PC-3 (cell line): ENCODE measurements around the gene AFF2. TPM values are rescaled to one million over a fixed set of nuclear protein-coding genes. Genes with fewer than 3 reads are reported as not detected.

Source experiments
- ATAC-seq: fragments of 200-7000 bp; cut with Tn5 transposase; 2 replicates; pipeline ENCODE4 v1.9.1; 2020; ENCODE audit warnings: mild to moderate bottlenecking, moderate library complexity
- BruUV-seq: library from RNA; stranded (reverse); fragments of 400-500 nt; replicated peaks from 2 replicates; lab custom pipeline; 2021; lab: Mats Ljungman, UMichigan
- CTCF ChIA-PET: fragments of 300-600 bp; sonication (Branson Sonifier 250); formaldehyde crosslinking; loops from one replicate; lab custom pipeline; 2022; ENCODE audit warnings: antibody characterized with exemption; lab: Charles Lee
- POLR2A ChIA-PET: fragments of 300-600 bp; sonication (Branson Sonifier 250); formaldehyde crosslinking; loops from one replicate; lab custom pipeline; 2022; ENCODE audit warnings: antibody characterized with exemption; ENCODE audit not compliant: unreplicated experiment; lab: Charles Lee
- DNase-seq: peaks from one replicate; pipeline ENCODE4 v3.0.0-alpha.2; 2015
- H2AFZ ChIP-seq: fragments of 300-600 bp; sonication (generic); 2 replicates; pipeline ENCODE4 v1.6.0; 2016; ENCODE audit warnings: antibody characterized with exemption, low read length
- H3F3A ChIP-seq: fragments of 300-600 bp; sonication (generic); one replicate; pipeline ENCODE4 v1.6.0; 2017; ENCODE audit warnings: antibody characterized with exemption, low read length, control low read depth, mild to moderate bottlenecking; ENCODE audit not compliant: unreplicated experiment
- H3K27ac ChIP-seq: fragments of 300-600 bp; sonication (generic); 2 replicates; pipeline ENCODE4 v1.5.1; 2016; ENCODE audit warnings: mild to moderate bottlenecking, low read length
- H3K27me3 ChIP-seq: fragments of 300-600 bp; sonication (generic); 2 replicates; pipeline ENCODE4 v1.6.1; 2016; ENCODE audit warnings: low read length, mixed read lengths
- H3K36me3 ChIP-seq: fragments of 300-600 bp; sonication (generic); 2 replicates; pipeline ENCODE4 v1.6.1; 2016; ENCODE audit warnings: low read depth, mixed run types, low read length, mixed read lengths
- H3K4me1 ChIP-seq: fragments of 300-600 bp; sonication (generic); 2 replicates; pipeline ENCODE4 v1.5.1; 2016; ENCODE audit warnings: low read length; ENCODE audit not compliant: insufficient read depth
- H3K4me2 ChIP-seq: fragments of 300-600 bp; sonication (generic); 2 replicates; pipeline ENCODE4 v1.6.0; 2016; ENCODE audit warnings: low read length
- H3K4me3 ChIP-seq: fragments of 300-600 bp; sonication (generic); 2 replicates; pipeline ENCODE4 v1.5.1; 2016; ENCODE audit warnings: mild to moderate bottlenecking, low read length, mixed read lengths
- H3K79me2 ChIP-seq: fragments of 300-600 bp; sonication (generic); 2 replicates; pipeline ENCODE4 v1.6.1; 2017; ENCODE audit warnings: low read length, mixed read lengths
- H3K9ac ChIP-seq: fragments of 300-600 bp; sonication (generic); 2 replicates; pipeline ENCODE4 v1.6.0; 2016; ENCODE audit warnings: mild to moderate bottlenecking, low read length
- H3K9me2 ChIP-seq: fragments of 300-600 bp; sonication (generic); replicated peaks from 2 replicates; pipeline ENCODE4 v1.6.1; 2016; ENCODE audit warnings: mixed run types, low read length, mixed read lengths
- H3K9me3 ChIP-seq: fragments of 300-600 bp; sonication (generic); 2 replicates; pipeline ENCODE4 v1.6.1; 2016; ENCODE audit warnings: low read length, mixed read lengths
- H4K20me1 ChIP-seq: fragments of 300-600 bp; sonication (generic); 2 replicates; pipeline ENCODE4 v1.6.1; 2016; ENCODE audit warnings: low read length, mixed read lengths
- CTCF ChIP-seq: fragments of 300-600 bp; sonication (generic); conservative IDR thresholded peaks from 2 replicates; pipeline ENCODE4 v1.5.1; 2017; ENCODE audit warnings: antibody characterized with exemption, low read depth, mild to moderate bottlenecking, low read length
- EZH2 ChIP-seq: fragments of 300-600 bp; sonication (generic); IDR thresholded peaks from one replicate; pipeline ENCODE4 v1.6.1; 2017; ENCODE audit warnings: antibody characterized with exemption, mild to moderate bottlenecking, low read length; ENCODE audit not compliant: unreplicated experiment
- EZH2phosphoT487 ChIP-seq: fragments of 300-600 bp; sonication (generic); IDR thresholded peaks from 2 replicates; pipeline ENCODE4 v1.6.1; 2018; ENCODE audit warnings: mild to moderate bottlenecking, antibody characterized with exemption, low read length, borderline replicate concordance
- intact Hi-C: fragments of 100-400 bp; cut with micrococcal nuclease; formaldehyde crosslinking; loops from 2 replicates; pipeline ENCODE4 v1.9.0; 2023
- total RNA-seq: library from RNA; depleted of rRNA; stranded (reverse); fragments of >200 nt; gene quantifications from 2 replicates; pipeline ENCODE4 v1.2.3, GENCODE V29; 2014

The AFF2 gene
- total RNA-seq, 1 experiment from 2014 or later = not detected

GRCh38 chrX:148535639-148536038 lies 35.2 kb downstream of the AFF2 start:
- Histone ChIP-seq H3K4me2 (no peak overlapping the region), H3F3A (no peaks in the 10 kb centered on the region), H3K9ac (no peak overlapping the region), H2AFZ (no peak overlapping the region), H3K9me2 (no peaks in the 10 kb centered on the region), H3K36me3 (no peaks in the 10 kb centered on the region), H3K4me1 (no peaks in the 10 kb centered on the region), H4K20me1 (no peaks in the 10 kb centered on the region), H3K4me3 (no peak overlapping the region), H3K79me2 (no peaks in the 10 kb centered on the region), H3K27ac (no peak overlapping the region), H3K9me3 (no peaks in the 10 kb centered on the region), H3K27me3 (no peaks in the 10 kb centered on the region)
- ChIA-PET CTCF (no interaction called here), POLR2A (no interaction called here)
- ATAC-seq = no peak
- TF ChIP-seq EZH2 (no peak), EZH2phosphoT487 (no peak), CTCF (no peak)
- DNase-seq = no peak
- no TSS peak for BruUV-seq
- intact Hi-C loops = no loop called here

- H3K4me2 ChIP-seq = no peak overlapping the region
- no peak overlapping the region for H3K4me3 ChIP-seq
- DNase-seq (no peak), ATAC-seq (no peak)
- ChIA-PET CTCF (no interaction called here), POLR2A (no interaction called here)
- no peaks in the 10 kb centered on the region for H4K20me1 ChIP-seq
- no peaks in the 10 kb centered on the region for H3K36me3 ChIP-seq
- H3F3A ChIP-seq = no peaks in the 10 kb centered on the region
- no peak overlapping the region for H3K9ac ChIP-seq
- no peak overlapping the region for H3K27ac ChIP-seq
- H3K4me1 ChIP-seq = no peaks in the 10 kb centered on the region
- BruUV-seq = no TSS peak
- H3K27me3 ChIP-seq = no peaks in the 10 kb centered on the region
- no peaks in the 10 kb centered on the region for H3K9me3 ChIP-seq
- no peaks in the 10 kb centered on the region for H3K79me2 ChIP-seq
- H3K9me2 ChIP-seq = no peaks in the 10 kb centered on the region
- H2AFZ ChIP-seq = no peak overlapping the region
- TF ChIP-seq CTCF (no peak), EZH2 (no peak), EZH2phosphoT487 (no peak)
- intact Hi-C loops = no loop called here
These were observed 36.5 kb downstream of the AFF2 start for GRCh38 chrX:148536961-148537360.

GRCh38 chrX:148537556-148538182 lies 37.3 kb downstream of the AFF2 start:
- no peak overlapping the region for H3K4me3 ChIP-seq
- no peaks in the 10 kb centered on the region for H3F3A ChIP-seq
- no peak overlapping the region for H3K9ac ChIP-seq
- no peak overlapping the region for H2AFZ ChIP-seq
- ATAC-seq (no peak), DNase-seq (no peak)
- H3K36me3 ChIP-seq = no peaks in the 10 kb centered on the region
- no peaks in the 10 kb centered on the region for H3K79me2 ChIP-seq
- no peaks in the 10 kb centered on the region for H3K9me2 ChIP-seq
- TF ChIP-seq CTCF = no peak
- no peak for TF ChIP-seq EZH2phosphoT487
- TF ChIP-seq EZH2 = no peak
- no TSS peak for BruUV-seq
- H3K27me3 ChIP-seq = no peaks in the 10 kb centered on the region
- H3K9me3 ChIP-seq = no peaks in the 10 kb centered on the region
- ChIA-PET POLR2A (no interaction called here), CTCF (no interaction called here)
- H4K20me1 ChIP-seq = no peaks in the 10 kb centered on the region
- H3K4me1 ChIP-seq = no peaks in the 10 kb centered on the region
- no peak overlapping the region for H3K27ac ChIP-seq
- intact Hi-C loops = no loop called here
- no peak overlapping the region for H3K4me2 ChIP-seq
